Measurements from ENCODE around the gene DTX3. TPM values are rescaled to one million over a fixed set of nuclear protein-coding genes. Genes with fewer than 3 reads are reported as not detected.
A peak's percentile ranks its signal among the peaks of the same experiment; 100 is the strongest.

Gene DTX3
- total RNA-seq, 1 donor from 2014 or later, result 56.4 TPM

DNA sequence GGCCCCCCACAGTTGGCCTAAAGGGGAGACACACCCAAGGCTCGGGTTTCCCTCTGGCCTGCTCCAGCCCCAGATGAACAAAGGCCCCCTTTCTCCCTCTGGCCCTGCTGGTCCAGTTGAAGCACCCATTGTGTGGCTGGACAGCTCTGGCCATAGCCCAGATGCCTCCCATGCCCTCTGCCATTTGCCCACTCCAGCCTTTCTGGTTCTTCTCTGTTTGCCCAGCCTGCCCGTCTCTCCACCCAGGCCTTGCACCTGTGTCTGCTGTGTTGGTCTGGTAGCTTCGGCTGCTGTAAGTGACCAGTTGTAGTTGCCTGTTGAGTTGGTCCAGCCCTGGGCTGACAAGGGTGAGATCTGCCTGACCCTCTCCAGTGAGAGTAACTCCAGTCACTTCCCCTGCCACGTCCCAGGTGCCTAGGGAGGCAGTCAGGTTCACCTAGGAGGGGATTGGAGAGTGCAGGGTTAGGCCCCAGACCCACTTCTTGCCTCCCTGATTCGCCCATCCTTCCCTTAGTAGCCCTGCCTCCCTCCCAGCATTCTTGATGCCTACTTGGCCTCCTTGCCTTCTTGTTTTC lies 25.4 kb downstream of the DTX3 start:
- peaks cover 10% of the 10 kb centered on the region for H3K4me1 ChIP-seq
- no peak for TF ChIP-seq EZH2phosphoT487 (IDR thresholded peaks at IDR 0.05)
- TF ChIP-seq EZH2 (IDR thresholded peaks at IDR 0.05), result no peak
- TF ChIP-seq, protein P1, sequence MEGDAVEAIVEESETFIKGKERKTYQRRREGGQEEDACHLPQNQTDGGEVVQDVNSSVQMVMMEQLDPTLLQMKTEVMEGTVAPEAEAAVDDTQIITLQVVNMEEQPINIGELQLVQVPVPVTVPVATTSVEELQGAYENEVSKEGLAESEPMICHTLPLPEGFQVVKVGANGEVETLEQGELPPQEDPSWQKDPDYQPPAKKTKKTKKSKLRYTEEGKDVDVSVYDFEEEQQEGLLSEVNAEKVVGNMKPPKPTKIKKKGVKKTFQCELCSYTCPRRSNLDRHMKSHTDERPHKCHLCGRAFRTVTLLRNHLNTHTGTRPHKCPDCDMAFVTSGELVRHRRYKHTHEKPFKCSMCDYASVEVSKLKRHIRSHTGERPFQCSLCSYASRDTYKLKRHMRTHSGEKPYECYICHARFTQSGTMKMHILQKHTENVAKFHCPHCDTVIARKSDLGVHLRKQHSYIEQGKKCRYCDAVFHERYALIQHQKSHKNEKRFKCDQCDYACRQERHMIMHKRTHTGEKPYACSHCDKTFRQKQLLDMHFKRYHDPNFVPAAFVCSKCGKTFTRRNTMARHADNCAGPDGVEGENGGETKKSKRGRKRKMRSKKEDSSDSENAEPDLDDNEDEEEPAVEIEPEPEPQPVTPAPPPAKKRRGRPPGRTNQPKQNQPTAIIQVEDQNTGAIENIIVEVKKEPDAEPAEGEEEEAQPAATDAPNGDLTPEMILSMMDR (IDR thresholded peaks at IDR 0.05), result no peak
- H3F3A ChIP-seq (ENCODE audit: low read depth), result peaks cover 11% of the 10 kb centered on the region
- H3K4me3 Mint-ChIP-seq, result no peak overlapping the region
- H3K27me3 Mint-ChIP-seq (ENCODE audit: insufficient read depth, low read depth), result peaks cover 33% of the 10 kb centered on the region
- no peak overlapping the region for H3K9ac ChIP-seq
- peaks cover 9% of the 10 kb centered on the region for H3K36me3 Mint-ChIP-seq
- no peak overlapping the region for H3K27ac ChIP-seq
- peaks cover 100% of the 10 kb centered on the region for H3K27me3 ChIP-seq
- H4K20me1 ChIP-seq (ENCODE audit: low read depth), result peaks cover 25% of the 10 kb centered on the region
- no peak overlapping the region for H2AFZ ChIP-seq (replicated peaks)
- H3K9me3 ChIP-seq (ENCODE audit: low read depth), result no peaks in the 10 kb centered on the region
- H3K79me2 ChIP-seq (ENCODE audit: low read depth), result no peaks in the 10 kb centered on the region
- H3K4me2 ChIP-seq, result no peak overlapping the region
- peaks cover 11% of the 10 kb centered on the region for H3K4me1 Mint-ChIP-seq
- no peaks in the 10 kb centered on the region for H3K36me3 ChIP-seq
- no peak overlapping the region for H3K4me3 ChIP-seq
- peak; percentile 1 for DNase-seq (ENCODE audit: low spot score)
- H3K27ac Mint-ChIP-seq, result peak overlapping the region; percentile 60
- H3K9me3 Mint-ChIP-seq, result peaks cover 4% of the 10 kb centered on the region

DNA sequence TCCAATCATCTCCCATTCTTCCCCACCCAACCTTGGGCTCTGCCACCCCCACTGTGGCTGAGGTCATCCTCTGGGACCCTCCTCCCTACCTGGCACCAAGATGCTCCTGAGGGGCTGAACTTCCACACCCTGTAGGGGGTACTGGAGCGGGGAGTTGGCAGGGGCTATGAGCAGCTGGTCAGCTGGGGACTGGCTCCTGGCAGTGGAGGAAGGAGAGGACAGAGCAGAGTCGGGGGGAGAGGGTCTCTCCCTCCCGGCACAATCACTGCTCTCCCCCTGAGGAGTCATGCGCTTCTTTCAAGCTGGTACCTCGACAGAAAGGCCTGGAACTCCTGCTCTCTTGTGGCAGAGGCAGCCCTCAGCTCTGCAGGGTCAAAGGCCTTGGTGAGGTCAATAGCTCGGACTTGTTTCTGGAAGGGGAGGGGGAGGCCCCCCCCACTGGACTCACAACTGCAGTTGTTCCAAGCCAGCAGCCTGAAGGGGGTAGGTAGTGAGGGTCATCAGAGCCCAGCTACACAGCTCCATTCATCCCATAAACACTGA lies 26.3 kb downstream of the DTX3 start:
- no peak overlapping the region for H3K4me3 ChIP-seq
- no peak overlapping the region for H3K27ac ChIP-seq
- peak overlapping the region; percentile 86 for H3K4me3 Mint-ChIP-seq
- H3F3A ChIP-seq (ENCODE audit: low read depth), result peaks cover 11% of the 10 kb centered on the region
- no peak overlapping the region for H3K9ac ChIP-seq
- no peak overlapping the region for H3K27ac Mint-ChIP-seq
- H3K27me3 Mint-ChIP-seq (ENCODE audit: insufficient read depth, low read depth), result peaks cover 32% of the 10 kb centered on the region
- H3K79me2 ChIP-seq (ENCODE audit: low read depth), result no peaks in the 10 kb centered on the region
- H4K20me1 ChIP-seq (ENCODE audit: low read depth), result peaks cover 25% of the 10 kb centered on the region
- no peak overlapping the region for H2AFZ ChIP-seq (replicated peaks)
- peaks cover 6% of the 10 kb centered on the region for H3K36me3 Mint-ChIP-seq
- peaks cover 100% of the 10 kb centered on the region for H3K27me3 ChIP-seq
- TF ChIP-seq EZH2phosphoT487 (IDR thresholded peaks at IDR 0.05) (no peak), EZH2 (IDR thresholded peaks at IDR 0.05) (no peak)
- TF ChIP-seq, protein P1 (IDR thresholded peaks at IDR 0.05), result no peak
- H3K9me3 ChIP-seq (ENCODE audit: low read depth), result no peaks in the 10 kb centered on the region
- H3K4me1 Mint-ChIP-seq, result peaks cover 11% of the 10 kb centered on the region
- H3K36me3 ChIP-seq, result no peaks in the 10 kb centered on the region
- H3K4me2 ChIP-seq, result peak overlapping the region; percentile 98
- H3K4me1 ChIP-seq, result peaks cover 10% of the 10 kb centered on the region
- peak; percentile 1 for DNase-seq (ENCODE audit: low spot score)
- H3K9me3 Mint-ChIP-seq, result peaks cover 4% of the 10 kb centered on the region

GRCh38 chr12:57631566-57632072 lies 27.0 kb downstream of the DTX3 start:
- Histone ChIP-seq H3K4me2 (peak overlapping the region; percentile 98), H3K9ac (no peak overlapping the region), H3K9me3 (ENCODE audit: low read depth) (no peaks in the 10 kb centered on the region), H3K4me3 (peak overlapping the region; percentile 64), H3K27ac (no peak overlapping the region), H2AFZ (replicated peaks) (peak overlapping the region; percentile 90), H3K36me3 (no peaks in the 10 kb centered on the region), H3K4me1 (peaks cover 10% of the 10 kb centered on the region), H3K27me3 (peaks cover 100% of the 10 kb centered on the region), H3K79me2 (ENCODE audit: low read depth) (no peaks in the 10 kb centered on the region), H3F3A (ENCODE audit: low read depth) (peaks cover 11% of the 10 kb centered on the region), H4K20me1 (ENCODE audit: low read depth) (peaks cover 25% of the 10 kb centered on the region)
- Mint-ChIP-seq H3K4me3 (peak overlapping the region; percentile 86), H3K27me3 (ENCODE audit: insufficient read depth, low read depth) (peaks cover 32% of the 10 kb centered on the region), H3K36me3 (peaks cover 6% of the 10 kb centered on the region), H3K9me3 (peaks cover 4% of the 10 kb centered on the region), H3K27ac (no peak overlapping the region), H3K4me1 (peaks cover 11% of the 10 kb centered on the region)
- TF ChIP-seq EZH2phosphoT487 (IDR thresholded peaks at IDR 0.05), result peak; percentile 88
- TF ChIP-seq EZH2 (IDR thresholded peaks at IDR 0.05), result peak; percentile 84
- TF ChIP-seq, protein P1 (IDR thresholded peaks at IDR 0.05), result no peak
- DNase-seq (ENCODE audit: low spot score), result peak; percentile 45
